GM12878 (cell line): Measurements from ENCODE around the gene GNB3.

Source experiments
- BCL3 ChIP-seq: IDR thresholded peaks from 2 replicates; pipeline ENCODE4 v1.6.1; 2011; ENCODE audit warnings: borderline replicate concordance, low read depth, mild to moderate bottlenecking, moderate library complexity, low read length; ENCODE audit not compliant: insufficient read depth, poor library complexity, severe bottlenecking
- CEBPB ChIP-seq, 2 experiments: fragments of 150-350 bp in 1 of 2; IDR thresholded peaks; 2 replicates each; pipeline ENCODE4 v1.6.1; 2012 to 2014; ENCODE audit warnings: low read depth in 2 of 2, low read length in 2 of 2, borderline replicate concordance in 1 of 2, inconsistent platforms in 1 of 2
- CTCF ChIP-seq, 3 experiments: IDR thresholded peaks in 2 of 3; conservative IDR thresholded peaks in 1 of 3; 2 replicates each; pipeline ENCODE4 v1.5.1; 2011; ENCODE audit warnings: low read depth in 3 of 3, low read length in 3 of 3, mild to moderate bottlenecking in 3 of 3, control low read depth in 2 of 3, moderate library complexity in 2 of 3, inconsistent platforms in 1 of 3, mixed read lengths in 1 of 3; ENCODE audit not compliant: control insufficient read depth in 2 of 3, insufficient read depth in 1 of 3; ENCODE audit errors: extremely low read depth in 1 of 3
- DPF2 ChIP-seq: fragments of 450-650 bp; IDR thresholded peaks from 2 replicates; pipeline ENCODE4 v1.6.1; 2017; ENCODE audit warnings: mild to moderate bottlenecking
- EP300 ChIP-seq, 2 experiments: fragments of 150-350 bp in 1 of 2; IDR thresholded peaks; 2 replicates each; pipeline ENCODE4 v1.6.1; 2011 to 2012; ENCODE audit warnings: low read depth in 2 of 2, low read length in 2 of 2, borderline replicate concordance in 1 of 2, improper control_type of control experiment in 1 of 2, inconsistent platforms in 1 of 2; ENCODE audit not compliant: control insufficient read depth in 1 of 2
- EZH2 ChIP-seq: IDR thresholded peaks from 2 replicates; pipeline ENCODE4 v1.6.1; 2012; ENCODE audit warnings: low read depth, mild to moderate bottlenecking, control low read depth, inconsistent platforms, low read length, borderline replicate concordance; ENCODE audit not compliant: control insufficient read depth
- GABPA ChIP-seq: IDR thresholded peaks from 2 replicates; pipeline ENCODE4 v1.6.1; 2014; ENCODE audit warnings: antibody characterized with exemption, low read depth, mild to moderate bottlenecking, inconsistent platforms
- IKZF1 ChIP-seq: fragments of 450-650 bp; conservative IDR thresholded peaks from 2 replicates; pipeline ENCODE4 v1.6.1; 2017; ENCODE audit warnings: antibody characterized with exemption, mild to moderate bottlenecking
- POLR2A ChIP-seq: IDR thresholded peaks from 2 replicates; pipeline ENCODE4 v1.6.1; 2011; ENCODE audit warnings: low read depth, mild to moderate bottlenecking, low read length
- POLR2AphosphoS5 ChIP-seq: IDR thresholded peaks from 2 replicates; pipeline ENCODE4 v1.6.1; 2011; ENCODE audit warnings: mild to moderate bottlenecking, low read length, inconsistent platforms
- POU2F2 ChIP-seq: IDR thresholded peaks from 3 replicates; pipeline ENCODE4 v1.6.1; 2011; ENCODE audit warnings: low read depth, mild to moderate bottlenecking, low read length, borderline replicate concordance
- SKIL ChIP-seq: fragments of 450-650 bp; IDR thresholded peaks from 2 replicates; pipeline ENCODE4 v1.6.1; 2017; ENCODE audit warnings: mild to moderate bottlenecking, low read depth, inconsistent platforms; ENCODE audit not compliant: poor library complexity, severe bottlenecking
- ZNF207 ChIP-seq: fragments of 450-650 bp; IDR thresholded peaks from 2 replicates; pipeline ENCODE4 v1.6.1; 2014; ENCODE audit warnings: antibody characterized with exemption, mild to moderate bottlenecking, borderline replicate concordance
- ZZZ3 ChIP-seq: IDR thresholded peaks from 2 replicates; pipeline ENCODE4 v1.6.1; 2011; ENCODE audit warnings: low read depth; ENCODE audit not compliant: control insufficient read depth, insufficient read length

- no peak for TF ChIP-seq ZNF207
- no peak for TF ChIP-seq CTCF (IDR thresholded peaks at IDR 0.05 in 2 of 3, conservative IDR thresholded peaks at IDR 0.05 in 1 of 3; ENCODE audit: control insufficient read depth in 2 of 3, extremely low read depth in 1 of 3, insufficient read depth in 1 of 3, low read depth in 3 of 3, low read length in 3 of 3)
- no peak for TF ChIP-seq IKZF1
- no peak for TF ChIP-seq EP300 (IDR thresholded peaks at IDR 0.05; ENCODE audit: borderline replicate concordance in 1 of 2, control insufficient read depth in 1 of 2, low read depth in 2 of 2, low read length in 2 of 2)
- no peak for TF ChIP-seq POLR2A
- no peak for TF ChIP-seq ZZZ3
- no peak for TF ChIP-seq POU2F2
- no peak for TF ChIP-seq DPF2
- no peak for TF ChIP-seq BCL3
- TF ChIP-seq GABPA: no peak
- no peak for TF ChIP-seq EZH2
- no peak for TF ChIP-seq CEBPB (IDR thresholded peaks at IDR 0.05; ENCODE audit: borderline replicate concordance in 1 of 2, low read depth in 2 of 2, low read length in 2 of 2)
- no peak for TF ChIP-seq POLR2AphosphoS5
- no peak for TF ChIP-seq SKIL
These were observed 45.6 kb upstream of the GNB3 start for GRCh38 chr12:6795088-6795487.
